Activated CD8-positive, alpha-beta memory T cell treated with anti-CD3 and anti-CD28 coated beads for 48 hours (primary cell): ENCODE data around the gene FAM149A.
A peak's percentile ranks its signal among the peaks of the same experiment; 100 is the strongest.

Experiments used
- DNase-seq, 3 experiments: peaks; one replicate each; pipeline ENCODE4 v3.0.0-alpha.2; 2020; ENCODE audit warnings: low read depth in 2 of 3, low spot score in 2 of 3

Gene FAM149A

DNA sequence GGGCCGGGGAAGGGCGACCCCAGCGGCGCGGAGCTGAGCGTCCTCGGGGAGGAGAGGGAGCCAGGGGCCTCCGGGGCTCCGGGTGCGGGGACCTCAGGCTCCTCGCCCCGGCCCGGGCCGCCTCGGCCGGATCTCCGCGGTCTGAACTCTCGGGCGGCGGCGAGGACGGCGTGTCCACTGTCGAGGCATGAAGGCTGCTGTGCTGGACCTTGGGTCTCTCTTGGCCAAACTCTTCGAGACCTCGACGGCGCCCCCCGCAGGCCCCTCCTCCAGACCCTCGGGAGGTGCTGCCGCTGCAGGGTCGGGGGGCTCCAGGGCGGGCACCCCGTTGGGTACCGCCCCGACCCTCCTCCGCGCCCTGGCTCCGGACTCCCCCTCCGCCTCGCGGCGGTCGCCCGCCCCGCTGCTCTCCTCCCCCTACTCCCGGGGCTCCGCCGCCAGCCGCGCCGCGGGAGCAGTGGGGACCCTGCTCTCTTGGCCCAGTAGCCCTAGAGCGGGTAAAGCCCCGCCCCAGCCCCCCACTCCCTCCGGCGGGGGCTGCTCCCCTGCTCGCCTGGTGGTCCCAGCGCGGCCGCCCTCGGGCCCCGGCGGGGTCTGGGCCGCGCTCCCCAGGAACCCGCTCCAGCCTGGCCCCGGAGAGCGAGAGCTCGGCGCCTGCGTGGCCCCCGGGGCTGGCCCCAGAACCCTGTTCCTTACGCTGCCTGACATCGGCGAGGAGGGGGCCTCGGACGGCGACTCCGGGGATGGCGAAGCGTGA, 564 bp downstream of the FAM149A start:
- DNase-seq: no peak

- no peak for DNase-seq
Measured at GRCh38 chr4:186105647-186106321, 1.3 kb downstream of the FAM149A start.

- DNase-seq: no peak
Measured at GRCh38 chr4:186107947-186108346, 3.4 kb downstream of the FAM149A start.

DNA sequence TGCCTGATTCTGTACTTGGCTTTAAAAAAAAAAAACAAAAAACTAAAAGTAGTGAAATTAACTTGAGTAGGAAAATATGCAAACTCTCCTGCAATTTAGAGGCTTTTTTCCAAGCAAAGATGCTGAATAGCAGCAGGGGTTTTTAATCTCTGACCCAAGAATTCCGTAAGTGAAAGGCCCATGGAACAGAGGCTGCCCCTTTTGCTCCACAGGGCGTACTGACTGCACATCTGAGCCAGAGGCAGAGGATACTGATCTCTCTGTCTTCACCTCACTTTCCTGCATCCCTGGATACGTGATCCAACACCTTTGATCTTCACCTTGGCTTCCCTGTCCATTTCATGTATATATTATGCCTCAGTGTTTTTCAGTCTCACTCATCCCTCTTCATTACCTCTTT, 3.9 kb downstream of the FAM149A start:
- DNase-seq: no peak

GRCh38 chr4:186109245-186109644, 4.7 kb downstream of the FAM149A start:
- DNase-seq: no peak

GRCh38 chr4:186116697-186117096, 12.2 kb downstream of the FAM149A start:
- DNase-seq: no peak

DNA sequence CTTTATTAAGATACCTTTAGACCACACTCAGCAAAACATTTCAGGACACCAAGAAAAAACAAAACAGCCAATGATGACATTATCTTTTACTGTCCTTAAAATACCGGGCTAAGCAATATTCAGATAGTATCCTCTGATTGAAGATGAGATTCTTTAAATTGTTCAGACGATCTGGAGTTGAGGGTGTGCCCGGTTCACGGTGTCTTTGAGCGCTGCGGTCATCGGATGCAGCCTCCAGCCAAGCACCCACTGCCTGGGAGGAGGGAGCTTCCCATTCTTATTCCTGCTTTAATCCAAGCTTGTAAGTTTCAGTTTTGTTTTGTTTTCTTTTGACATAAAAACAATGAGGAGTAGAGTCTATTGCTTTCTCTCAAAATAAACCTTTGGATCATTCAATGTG, 14.1 kb downstream of the FAM149A start:
- DNase-seq: no peak

DNA sequence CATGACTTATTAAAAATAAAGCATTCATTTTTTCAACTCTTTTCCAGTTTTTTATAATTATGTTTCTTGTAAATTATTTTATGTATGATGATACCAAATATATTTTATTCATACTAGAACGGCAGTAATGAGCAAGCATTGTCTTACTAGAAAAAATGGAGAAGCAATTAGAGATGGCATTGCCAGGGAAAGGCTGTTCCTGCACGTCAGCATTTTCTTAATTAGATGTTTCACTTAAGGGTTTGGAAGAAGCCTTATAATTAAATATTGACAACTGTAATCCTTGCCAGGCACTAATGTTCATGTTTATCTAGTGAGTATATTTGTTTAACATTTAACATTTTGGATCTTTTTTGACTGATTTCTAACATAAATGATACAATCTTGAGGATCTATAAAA, 16.6 kb downstream of the FAM149A start:
- DNase-seq: no peak

DNA sequence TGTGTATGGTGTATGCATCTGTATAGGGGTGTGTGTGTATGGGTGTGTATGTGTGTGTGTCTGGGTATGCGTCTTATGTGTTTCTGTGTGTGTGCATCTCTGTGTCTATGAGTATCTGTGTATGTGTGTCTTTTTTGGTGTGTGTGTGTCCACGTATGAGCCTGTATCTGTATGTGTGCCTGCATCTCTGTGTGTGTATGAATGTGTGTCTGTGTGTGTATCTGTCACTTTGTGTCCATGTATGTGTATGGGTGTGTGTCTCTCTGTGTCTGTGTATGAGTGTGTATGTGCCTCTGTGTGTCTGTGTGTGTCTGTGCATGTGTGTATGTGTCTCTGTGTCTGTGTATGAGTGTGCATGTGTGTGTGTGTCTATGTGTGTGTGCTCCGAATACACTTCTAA, 24.3 kb downstream of the FAM149A start:
- no peak for DNase-seq

DNA sequence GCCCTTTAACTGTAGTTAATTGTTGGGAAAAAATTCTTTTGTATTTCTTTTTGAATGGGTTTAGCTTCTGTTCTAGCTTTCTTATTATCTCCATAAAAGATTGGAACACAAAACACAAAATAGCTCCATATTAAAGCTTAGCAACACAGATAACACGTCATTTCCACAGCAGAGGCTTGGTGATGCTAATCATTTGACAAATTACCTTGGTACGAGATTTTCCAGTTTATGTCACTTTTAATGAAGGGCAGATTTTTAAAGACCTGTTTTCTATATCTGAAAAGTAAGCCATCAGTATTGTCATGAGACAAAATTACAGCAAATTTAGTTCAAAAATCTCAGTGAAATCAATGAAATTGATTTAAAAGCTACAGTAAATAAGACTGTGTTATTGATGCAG, 27.4 kb downstream of the FAM149A start:
- no peak for DNase-seq

- no peak for DNase-seq
Measured at GRCh38 chr4:186132577-186133242, 28.2 kb downstream of the FAM149A start.

GRCh38 chr4:186134257-186134656, 29.8 kb downstream of the FAM149A start:
- DNase-seq: no peak

DNA sequence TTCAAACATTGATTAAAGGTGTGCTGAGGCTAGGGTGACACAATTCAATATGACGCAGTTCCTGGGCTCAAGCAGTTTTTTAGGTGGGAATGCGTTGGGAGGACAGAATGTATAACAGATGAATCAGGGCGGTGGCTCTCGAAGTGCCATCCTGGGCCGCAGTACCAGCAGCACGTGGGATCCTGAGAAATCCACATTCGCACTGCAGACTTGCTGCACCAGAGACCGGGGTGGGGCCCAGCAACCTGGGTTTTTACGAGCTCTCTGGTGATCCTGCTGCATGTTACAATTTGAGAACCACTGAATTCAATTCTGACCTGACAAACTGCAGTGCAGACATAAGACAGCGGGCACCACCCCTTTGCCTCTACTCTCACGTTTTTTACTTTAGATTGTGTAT, 30.4 kb downstream of the FAM149A start:
- DNase-seq: no peak

DNA sequence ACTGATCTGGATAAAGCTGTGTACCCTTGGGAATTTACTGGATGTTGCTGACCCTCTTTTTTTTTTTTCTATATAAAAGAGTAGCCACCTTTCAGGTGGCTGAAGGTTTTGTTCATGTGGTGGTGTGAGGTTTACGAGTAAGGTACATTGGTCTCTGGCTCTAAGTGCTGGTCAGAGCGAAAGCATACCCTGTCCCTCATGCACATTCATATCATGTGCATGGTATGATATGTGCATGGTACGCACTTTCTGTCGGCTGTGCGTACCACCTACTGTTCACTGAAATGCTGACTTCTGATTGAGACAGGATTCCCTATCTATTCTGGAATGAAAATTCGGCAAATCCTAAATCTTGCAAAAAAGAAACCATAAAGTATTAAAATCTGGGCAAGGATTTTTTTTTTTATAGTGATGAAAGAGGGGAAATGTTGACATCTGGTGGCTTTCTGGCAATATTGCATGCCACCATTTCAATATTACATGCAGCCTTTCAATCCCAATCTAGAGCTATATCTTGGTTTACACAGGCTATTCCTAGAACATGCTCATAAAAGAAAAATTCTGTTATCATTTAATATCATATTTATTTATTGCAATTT, 32.8 kb downstream of the FAM149A start:
- DNase-seq: no peak

DNA sequence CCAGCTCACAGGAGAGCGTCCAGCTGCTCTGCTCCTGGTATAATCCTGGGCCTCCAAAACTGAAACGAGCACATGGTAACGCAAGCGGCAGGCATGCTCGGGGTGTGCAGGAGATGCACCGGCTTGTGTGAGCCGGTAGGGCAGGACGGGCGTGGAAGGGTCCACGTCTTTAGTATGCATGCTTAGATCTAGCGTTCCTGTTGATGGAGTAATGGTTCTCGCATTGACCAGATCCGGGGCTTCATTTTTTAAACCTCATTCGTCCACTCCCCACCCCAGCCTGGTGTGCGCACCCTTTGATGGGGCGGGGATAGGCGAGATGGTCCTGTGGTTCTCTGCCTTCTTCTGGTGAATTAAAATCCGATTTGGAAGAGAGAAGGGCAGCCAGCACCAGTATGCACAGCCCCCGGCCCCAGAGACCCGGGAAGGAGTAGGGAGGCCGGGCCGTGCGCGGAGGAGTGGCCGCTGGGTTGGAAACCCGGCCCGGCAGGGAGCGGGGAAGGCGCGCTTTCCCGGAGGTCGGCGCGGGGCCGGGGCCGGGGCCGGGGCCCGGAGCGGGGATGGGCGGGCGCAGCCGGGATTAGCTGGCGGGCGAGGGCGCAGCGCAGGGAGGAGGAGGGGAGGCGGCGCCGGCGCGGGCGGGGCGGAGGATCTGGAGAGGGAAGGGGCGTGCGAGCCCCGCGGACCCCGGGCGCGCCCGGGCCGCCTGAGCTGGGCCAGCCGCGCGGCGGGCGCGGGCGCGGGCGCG, 39.9 kb downstream of the FAM149A start:
- DNase-seq: no peak

DNA sequence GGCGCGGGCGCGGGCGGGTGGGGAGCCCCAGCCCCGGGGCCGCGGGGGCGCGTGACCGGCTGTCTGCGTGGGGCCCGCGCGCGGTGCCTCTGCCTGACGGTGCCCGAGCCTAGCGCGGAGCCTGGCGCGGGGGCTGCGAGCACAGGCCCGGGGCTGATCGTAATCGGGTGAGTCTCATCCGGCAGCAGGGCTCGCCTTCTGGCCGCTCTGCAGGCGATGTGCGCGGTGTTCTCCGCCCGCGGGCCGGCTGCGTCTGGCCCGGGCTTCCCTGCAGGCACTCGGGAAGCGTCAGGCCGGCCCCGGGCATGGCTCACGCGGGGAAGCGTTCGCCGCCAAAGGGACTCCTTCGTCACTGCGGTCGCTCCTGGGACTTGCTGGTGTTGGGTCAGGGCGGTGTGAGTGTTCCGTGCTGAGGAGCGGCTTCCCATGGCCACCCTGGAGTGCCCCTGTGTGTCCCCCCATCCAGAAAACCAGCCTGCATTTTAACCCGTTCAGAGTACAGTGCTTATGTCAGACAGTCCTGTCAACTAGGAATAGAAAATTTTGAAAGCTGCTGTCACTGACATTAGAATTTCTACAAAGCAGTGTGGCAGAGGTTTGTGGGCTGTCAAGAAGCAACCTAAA, 40.6 kb downstream of the FAM149A start:
- DNase-seq: no peak

DNA sequence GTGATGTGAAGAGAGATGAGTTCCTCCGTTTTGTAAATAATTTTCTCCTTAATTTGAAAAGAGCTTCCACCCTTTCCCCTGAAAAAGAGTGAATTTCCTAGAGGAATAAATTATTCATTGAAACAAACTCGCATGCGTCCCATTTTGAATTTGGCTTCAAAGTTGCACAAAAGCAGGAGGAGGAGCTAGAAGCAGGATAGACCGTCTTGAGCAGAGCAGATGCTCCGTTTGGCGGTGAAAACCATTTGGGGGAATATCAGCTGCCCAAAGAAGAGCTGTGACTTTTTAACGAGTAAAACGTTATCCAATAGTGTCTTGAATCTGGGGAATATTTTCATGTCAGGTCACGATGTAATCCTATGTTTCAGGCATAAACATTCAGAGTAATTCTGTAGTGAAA, 42.0 kb downstream of the FAM149A start:
- no peak for DNase-seq

DNA sequence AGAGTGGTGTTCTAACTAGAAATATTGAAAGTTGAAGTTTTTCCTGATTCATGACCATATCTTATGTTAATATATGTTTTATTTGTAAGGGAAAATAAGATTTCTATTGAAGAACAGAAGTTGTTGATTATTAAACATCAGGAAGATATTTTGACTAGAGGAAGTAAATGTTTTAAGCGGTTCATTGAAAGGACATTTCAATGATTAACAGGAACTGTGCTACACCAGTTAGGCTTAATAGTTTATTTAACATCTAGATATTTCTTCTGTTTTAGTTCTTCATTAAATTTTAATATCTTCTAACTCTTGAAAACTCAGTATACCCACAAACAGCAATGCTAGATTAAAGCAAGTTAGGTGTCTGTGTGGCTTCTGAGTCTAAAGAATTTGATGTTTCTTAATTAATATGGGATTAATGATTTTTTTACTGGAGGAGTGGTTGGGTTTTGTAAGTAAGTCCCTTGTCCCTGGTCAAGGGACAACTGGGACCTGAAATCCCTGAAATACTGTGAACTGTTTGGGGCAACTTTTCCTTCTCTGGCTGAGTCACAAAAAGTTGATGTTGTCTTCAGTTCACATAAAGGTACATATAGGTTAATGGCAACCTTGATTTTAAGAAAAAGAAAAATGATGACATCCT, 44.0 kb downstream of the FAM149A start:
- DNase-seq: no peak

DNA sequence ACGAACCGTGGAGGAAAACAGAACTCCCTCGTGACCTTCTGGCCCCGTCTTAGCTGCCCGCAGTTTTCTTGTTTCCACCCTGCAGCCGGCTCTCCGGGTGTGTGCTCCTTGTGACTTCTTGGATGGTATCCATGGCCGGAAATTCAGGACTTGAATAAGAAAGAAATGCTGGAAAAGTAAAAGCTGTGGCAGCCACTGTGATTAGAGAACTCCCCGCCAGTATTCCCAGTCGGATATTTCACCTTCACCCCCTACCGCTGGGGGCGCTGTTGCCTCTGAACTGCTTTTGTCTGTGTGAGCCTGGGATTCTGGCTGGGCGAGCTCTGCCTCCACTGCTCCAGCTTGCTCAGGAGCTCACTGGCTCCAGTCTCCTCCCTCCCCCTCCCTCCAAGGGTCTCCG, 45.4 kb downstream of the FAM149A start:
- peak in 1 of 3 experiments; percentile 12 for DNase-seq

- DNase-seq: no peak
Measured at GRCh38 chr4:186150926-186151325, 46.4 kb downstream of the FAM149A start.
